IMR-90 (cell line): ENCODE data around the gene MAPK10. TPM values are rescaled to one million over a fixed set of nuclear protein-coding genes. Genes with fewer than 3 reads are reported as not detected.

Source experiments
- ATAC-seq: fragments of 200-7000 bp; cut with Tn5 transposase; 2 replicates; pipeline ENCODE4 v1.9.1; 2020; ENCODE audit warnings: low read depth, mild to moderate bottlenecking, moderate library complexity
- BruUV-seq: library from RNA; stranded (reverse); fragments of 400-500 nt; replicated peaks from 2 replicates; lab custom pipeline; 2021; lab: Mats Ljungman, UMichigan
- CTCF ChIA-PET: fragments of 300-600 bp; formaldehyde crosslinking; extraction: SDS; loops from one replicate; lab custom pipeline; 2021; ENCODE audit warnings: antibody characterized with exemption; lab: Yijun Ruan, JAX
- POLR2A ChIA-PET: fragments of 300-600 bp; sonication (Branson Sonifier 250); formaldehyde crosslinking; loops from one replicate; lab custom pipeline; 2022; ENCODE audit warnings: antibody characterized with exemption; ENCODE audit not compliant: unreplicated experiment; lab: Charles Lee
- DNase-seq: peaks from one replicate; pipeline ENCODE4 v3.0.0; 2013
- H2AFZ ChIP-seq: replicated peaks from 2 replicates; pipeline ENCODE3; 2013; ENCODE audit warnings: low read length, mild to moderate bottlenecking; ENCODE audit not compliant: poor library complexity
- H2AK5ac ChIP-seq: 2 replicates; pipeline ENCODE4 v1.6.1; 2013; ENCODE audit warnings: low read depth, low read length, inconsistent platforms
- H2AK9ac ChIP-seq: replicated peaks from 2 replicates; pipeline ENCODE3; 2013; ENCODE audit warnings: mild to moderate bottlenecking, low read depth, low read length, moderate library complexity; ENCODE audit not compliant: poor library complexity
- H2BK120ac ChIP-seq: 2 replicates; pipeline ENCODE4 v1.6.1; 2013; ENCODE audit warnings: low read depth, low read length, inconsistent platforms
- H2BK15ac ChIP-seq: 3 replicates; pipeline ENCODE4 v1.6.1; 2013; ENCODE audit warnings: low read depth, low read length, inconsistent platforms
- H2BK20ac ChIP-seq: 2 replicates; pipeline ENCODE4 v1.6.1; 2013; ENCODE audit warnings: low read depth, mild to moderate bottlenecking, inconsistent platforms, low read length, moderate library complexity
- H2BK5ac ChIP-seq: 2 replicates; pipeline ENCODE4 v1.6.1; 2013; ENCODE audit warnings: mild to moderate bottlenecking, low read depth, low read length, inconsistent platforms; ENCODE audit not compliant: poor library complexity, severe bottlenecking
- H3K14ac ChIP-seq: replicated peaks from 2 replicates; pipeline ENCODE4 v1.6.1; 2013; ENCODE audit warnings: low read depth, low read length, inconsistent platforms
- H3K18ac ChIP-seq: 2 replicates; pipeline ENCODE4 v1.6.1; 2013; ENCODE audit warnings: low read depth, low read length, control low read depth
- H3K23ac ChIP-seq: 2 replicates; pipeline ENCODE4 v1.6.1; 2013; ENCODE audit warnings: low read depth, low read length, inconsistent platforms
- H3K27ac ChIP-seq: 2 replicates; pipeline ENCODE4 v1.5.1; 2013; ENCODE audit warnings: mild to moderate bottlenecking, control low read depth, low read length; ENCODE audit not compliant: insufficient read depth
- H3K27me3 ChIP-seq: 2 replicates; pipeline ENCODE4 v1.6.1; 2013; ENCODE audit warnings: low read length; ENCODE audit not compliant: control insufficient read depth, insufficient read depth
- H3K36me3 ChIP-seq: 2 replicates; pipeline ENCODE4 v1.6.1; 2013; ENCODE audit warnings: low read length, mixed read lengths; ENCODE audit not compliant: control insufficient read depth, insufficient read depth
- H3K4ac ChIP-seq: 2 replicates; pipeline ENCODE4 v1.6.1; 2013; ENCODE audit warnings: low read depth, low read length, inconsistent platforms
- H3K4me1 ChIP-seq: 2 replicates; pipeline ENCODE4 v1.6.1; 2013; ENCODE audit warnings: low read length, mixed read lengths; ENCODE audit not compliant: control insufficient read depth, insufficient read depth
- H3K4me2 ChIP-seq: 2 replicates; pipeline ENCODE4 v1.6.1; 2013; ENCODE audit warnings: low read depth, mild to moderate bottlenecking, control low read depth, low read length, moderate library complexity
- H3K4me3 ChIP-seq: 2 replicates; pipeline ENCODE4 v1.5.1; 2013; ENCODE audit warnings: low read depth, mild to moderate bottlenecking, control low read depth, low read length, moderate library complexity; ENCODE audit not compliant: insufficient read depth
- H3K56ac ChIP-seq: 2 replicates; pipeline ENCODE4 v1.6.1; 2013; ENCODE audit warnings: low read length, inconsistent platforms; ENCODE audit not compliant: insufficient read depth; ENCODE audit errors: extremely low read depth
- H3K79me1 ChIP-seq, 2 experiments: 2 replicates each; pipeline ENCODE4 v1.6.1; 2013; ENCODE audit warnings: low read length in 2 of 2, inconsistent platforms in 1 of 2, low read depth in 1 of 2
- H3K9ac ChIP-seq: 2 replicates; pipeline ENCODE4 v1.6.1; 2013; ENCODE audit warnings: low read depth, low read length, control low read depth
- H3K9me1 ChIP-seq: 2 replicates; pipeline ENCODE4 v1.6.1; 2013; ENCODE audit warnings: low read length, inconsistent platforms; ENCODE audit not compliant: insufficient read depth
- H3K9me3 ChIP-seq: 2 replicates; pipeline ENCODE4 v1.6.1; 2013; ENCODE audit warnings: low read length; ENCODE audit not compliant: control insufficient read depth, insufficient read depth
- H4K20me1 ChIP-seq: 2 replicates; pipeline ENCODE4 v1.6.1; 2013; ENCODE audit warnings: low read length, inconsistent platforms; ENCODE audit not compliant: insufficient read depth
- H4K5ac ChIP-seq: 2 replicates; pipeline ENCODE4 v1.6.1; 2013; ENCODE audit warnings: mild to moderate bottlenecking, low read depth, low read length, control low read depth
- H4K8ac ChIP-seq, 2 experiments: 2 replicates each; pipeline ENCODE4 v1.6.1; 2013; ENCODE audit warnings: low read depth in 2 of 2, low read length in 2 of 2, control low read depth in 1 of 2, inconsistent platforms in 1 of 2
- H4K91ac ChIP-seq: 2 replicates; pipeline ENCODE4 v1.6.1; 2013; ENCODE audit warnings: low read depth, low read length, inconsistent platforms; ENCODE audit not compliant: insufficient read depth
- BHLHE40 ChIP-seq: fragments of 150-350 bp; IDR thresholded peaks from 2 replicates; pipeline ENCODE4 v1.6.1; 2016; ENCODE audit warnings: mild to moderate bottlenecking, low read depth, low read length
- MAFK ChIP-seq: IDR thresholded peaks from 2 replicates; pipeline ENCODE4 v1.6.1; 2012; ENCODE audit warnings: low read depth, low read length, improper control_type of control experiment
- MAZ ChIP-seq: IDR thresholded peaks from 2 replicates; pipeline ENCODE4 v1.6.1; 2012; ENCODE audit warnings: low read depth, mild to moderate bottlenecking, low read length, improper control_type of control experiment, moderate library complexity, borderline replicate concordance
- MXI1 ChIP-seq: IDR thresholded peaks from 2 replicates; pipeline ENCODE4 v1.6.1; 2012; ENCODE audit warnings: low read depth, mild to moderate bottlenecking, low read length, moderate library complexity, borderline replicate concordance
- NFE2L2 ChIP-seq: fragments of 150-350 bp; IDR thresholded peaks from 2 replicates; pipeline ENCODE4 v1.6.1; 2016; ENCODE audit warnings: low read depth, mild to moderate bottlenecking, low read length
- WGBS, 2 experiments: methylation state at CpG; one replicate each; pipeline versions ENCODE4 v1.1.5 to v1.1.7; 2013; ENCODE audit warnings: missing lambda C conversion rate in 2 of 2; ENCODE audit not compliant: insufficient read length in 1 of 2; ENCODE audit errors: extremely low coverage in 2 of 2; 5-methylcytosine and 5-hydroxymethylcytosine counted together
- dilution Hi-C: fragments of 300-500 bp; cut with HindIII; formaldehyde crosslinking; loops from one replicate; pipeline ENCODE4 v1.14.3; 2018; ENCODE audit warnings: low sequenced_read_pairs; ENCODE audit not compliant: unreplicated experiment
- in situ Hi-C: fragments of 300-500 bp; cut with MboI; formaldehyde crosslinking; loops from 3 replicates; pipeline ENCODE4 v1.14.3; 2019; ENCODE audit warnings: low sequenced_read_pairs, inconsistent platforms, mixed read lengths
- intact Hi-C: fragments of 100-400 bp; cut with micrococcal nuclease; formaldehyde crosslinking; loops from 2 replicates; pipeline ENCODE4 v1.10.0; 2022
- polyA plus RNA-seq, 3 experiments: library from polyadenylated mRNA; depleted of rRNA; stranded (reverse); fragments of >200 nt; gene quantifications; 2 replicates each; pipeline ENCODE4 v1.2.3, GENCODE V29; 2012; ENCODE audit warnings: low replicate concordance in 1 of 3
- total RNA-seq: library from RNA; depleted of rRNA; stranded (reverse); fragments of >200 nt; gene quantifications from 2 replicates; pipeline ENCODE4 v1.2.3, GENCODE V29; 2012
- TF ChIP-seq, protein P1 (sequence below): fragments of 150-350 bp; IDR thresholded peaks from 2 replicates; pipeline ENCODE4 v1.6.1; 2016; ENCODE audit warnings: low read depth, mild to moderate bottlenecking, low read length, moderate library complexity, borderline replicate concordance

Gene MAPK10
- total and polyA plus RNA-seq, 2 of the 4 experiments (the other 2 are of a cell fraction), result 2.8 to 6.5 TPM

DNA sequence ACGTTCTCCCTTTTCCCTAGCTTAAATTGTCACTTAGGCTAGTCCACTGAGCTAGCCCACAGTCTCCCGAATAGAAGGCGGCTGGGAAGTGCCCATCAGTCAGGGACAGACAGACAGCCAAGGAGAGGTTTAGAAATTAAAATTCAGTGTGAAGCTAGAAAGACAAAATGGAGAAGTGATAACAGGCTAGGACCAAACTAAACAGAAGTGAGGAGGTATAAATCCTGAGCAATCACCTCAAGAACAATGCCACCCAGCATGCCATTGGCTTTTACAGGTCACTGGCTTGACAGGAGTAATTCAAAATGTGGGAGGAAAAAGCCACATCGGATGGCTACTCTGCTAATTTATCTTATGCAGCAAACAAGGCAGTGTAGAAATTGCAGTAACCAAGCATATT lies 138.9 kb downstream of the MAPK10 start:
- dilution Hi-C loops, result no loop called here
- WGBS, 2 experiments, result no CpG with 5 or more reads among the region's 4 CpGs
- ATAC-seq (no peak), DNase-seq (no peak)
- 0 out of 2 replicates have a peak, but pooled peaks cover 1% of the 10 kb centered on the region for H3K36me3 ChIP-seq
- no peak overlapping the region for H2BK5ac ChIP-seq
- no peak overlapping the region for H2AK5ac ChIP-seq
- no peak overlapping the region for H3K4ac ChIP-seq
- no peak for TF ChIP-seq BHLHE40
- TF ChIP-seq, protein P1, sequence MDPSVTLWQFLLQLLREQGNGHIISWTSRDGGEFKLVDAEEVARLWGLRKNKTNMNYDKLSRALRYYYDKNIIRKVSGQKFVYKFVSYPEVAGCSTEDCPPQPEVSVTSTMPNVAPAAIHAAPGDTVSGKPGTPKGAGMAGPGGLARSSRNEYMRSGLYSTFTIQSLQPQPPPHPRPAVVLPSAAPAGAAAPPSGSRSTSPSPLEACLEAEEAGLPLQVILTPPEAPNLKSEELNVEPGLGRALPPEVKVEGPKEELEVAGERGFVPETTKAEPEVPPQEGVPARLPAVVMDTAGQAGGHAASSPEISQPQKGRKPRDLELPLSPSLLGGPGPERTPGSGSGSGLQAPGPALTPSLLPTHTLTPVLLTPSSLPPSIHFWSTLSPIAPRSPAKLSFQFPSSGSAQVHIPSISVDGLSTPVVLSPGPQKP, result no peak
- no peak for TF ChIP-seq MAZ
- TF ChIP-seq NFE2L2, result no peak
- TF ChIP-seq MXI1, result no peak
- TF ChIP-seq MAFK, result no peak
- H3K27ac ChIP-seq, result no peak overlapping the region
- no TSS peak for BruUV-seq
- H2BK20ac ChIP-seq, result no peak overlapping the region
- no peak overlapping the region for H2AFZ ChIP-seq
- H3K18ac ChIP-seq, result no peak overlapping the region
- H3K9me3 ChIP-seq, result no peaks in the 10 kb centered on the region
- H4K5ac ChIP-seq, result no peak overlapping the region
- H3K4me2 ChIP-seq, result no peak overlapping the region
- no peak overlapping the region for H2BK15ac ChIP-seq
- H3K23ac ChIP-seq, result no peak overlapping the region
- H3K4me3 ChIP-seq, result no peak overlapping the region
- no peak overlapping the region for H4K91ac ChIP-seq
- ChIA-PET POLR2A (no interaction called here), CTCF (no interaction called here)
- H2AK9ac ChIP-seq, result no peak overlapping the region
- no peak overlapping the region for H3K56ac ChIP-seq
- no peak overlapping the region for H3K14ac ChIP-seq
- H3K79me1 ChIP-seq, result no peaks in the 10 kb centered on the region
- H3K4me1 ChIP-seq, result no peaks in the 10 kb centered on the region; the same call in 1 of the 2 replicates
- in situ Hi-C loops, result no loop called here
- H4K20me1 ChIP-seq, result no peaks in the 10 kb centered on the region
- intact Hi-C loops, result loop anchor here (5.0 kb wide), 1 partner anchor 424 kb away; no protein-coding TSS in a partner anchor
- H4K8ac ChIP-seq, result no peak overlapping the region
- H3K9me1 ChIP-seq, result no peaks in the 10 kb centered on the region
- no peak overlapping the region for H3K9ac ChIP-seq
- no peak overlapping the region for H2BK120ac ChIP-seq
- no peaks in the 10 kb centered on the region for H3K27me3 ChIP-seq
